Parathyroid adenoma (tissue), 2 donors: ENCODE results near the gene DDX56.

Experiments used
- H2AFZ ChIP-seq: fragments of 300-600 bp; sonication (generic); one replicate; pipeline ENCODE4 v1.7.0; 2017; ENCODE audit warnings: antibody characterized with exemption, mild to moderate bottlenecking
- H3K27ac ChIP-seq: fragments of 300-600 bp; sonication (generic); one replicate; pipeline ENCODE4 v1.7.0; 2017
- H3K27me3 ChIP-seq: fragments of 300-600 bp; sonication (generic); one replicate; pipeline ENCODE4 v1.7.0; 2017; ENCODE audit warnings: low read length; ENCODE audit not compliant: control insufficient read depth, insufficient read depth
- H3K36me3 ChIP-seq: fragments of 300-600 bp; sonication (generic); one replicate; pipeline ENCODE4 v1.7.0; 2017; ENCODE audit warnings: low read length; ENCODE audit not compliant: control insufficient read depth, insufficient read depth
- H3K4me1 ChIP-seq: fragments of 300-600 bp; sonication (generic); one replicate; pipeline ENCODE4 v1.7.0; 2017; ENCODE audit warnings: control low read depth
- H3K4me2 ChIP-seq: fragments of 300-600 bp; sonication (generic); one replicate; pipeline ENCODE4 v1.7.0; 2017; ENCODE audit warnings: low read length
- H3K4me3 ChIP-seq: fragments of 300-600 bp; sonication (generic); one replicate; pipeline ENCODE4 v1.7.0; 2017; ENCODE audit warnings: low read depth, low read length
- H3K79me2 ChIP-seq: fragments of 300-600 bp; sonication (generic); one replicate; pipeline ENCODE4 v1.7.0; 2017; ENCODE audit warnings: control low read depth
- H3K9ac ChIP-seq: fragments of 300-600 bp; sonication (generic); one replicate; pipeline ENCODE4 v1.7.0; 2017; ENCODE audit warnings: mild to moderate bottlenecking
- H3K9me3 ChIP-seq: fragments of 300-600 bp; sonication (generic); one replicate; pipeline ENCODE4 v1.7.0; 2017; ENCODE audit warnings: low read length; ENCODE audit not compliant: control insufficient read depth
- CTCF ChIP-seq: fragments of 300-600 bp; sonication (generic); IDR thresholded peaks from one replicate; pipeline ENCODE4 v1.7.0; 2017; ENCODE audit warnings: antibody characterized with exemption, mild to moderate bottlenecking
- donor health status: primary hyperparathyroidism.

Gene DDX56

GRCh38 chr7:44517175-44517574 is 56.5 kb downstream of the DDX56 start:
- Histone ChIP-seq H3K9me3 (no peaks in the 10 kb centered on the region), H3K4me2 (no peak overlapping the region), H3K27me3 (no peaks in the 10 kb centered on the region), H3K9ac (no peak overlapping the region), H3K4me1 (no peaks in the 10 kb centered on the region), H3K27ac (no peak overlapping the region), H3K4me3 (no peak overlapping the region), H3K79me2 (no peaks in the 10 kb centered on the region), H2AFZ (no peak overlapping the region), H3K36me3 (no peaks in the 10 kb centered on the region)
- no peak for TF ChIP-seq CTCF
